Measurements from ENCODE around the gene OR1Q1. TPM values are rescaled to one million over a fixed set of nuclear protein-coding genes. Genes with fewer than 3 reads are reported as not detected.

OR1Q1 gene
- total and polyA plus RNA-seq, 9 of the 15 experiments (the other 6 are each of a cell fraction or from before 2014, with no cell fraction given) = not detected

DNA sequence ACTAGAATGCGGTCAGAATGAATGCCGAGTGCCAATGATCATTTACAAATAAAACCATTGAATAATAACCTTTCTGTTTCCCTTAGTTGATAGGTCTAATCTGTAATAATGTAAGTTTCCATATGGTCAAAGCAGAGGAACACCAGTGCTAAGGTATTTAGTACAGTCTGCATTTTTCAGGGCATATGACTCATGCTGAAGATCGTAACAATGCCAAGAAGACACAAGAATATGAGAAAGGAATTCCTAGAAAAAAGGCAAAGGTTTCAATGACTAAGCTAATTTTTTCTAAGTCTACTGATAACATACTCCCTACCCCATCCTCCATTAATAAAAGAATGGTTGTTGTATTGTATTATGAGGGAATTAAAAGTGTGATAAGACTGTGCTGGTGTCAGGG is 34.2 kb upstream of the OR1Q1 start (continued):
- TF ChIP-seq CBFA2T2 (conservative IDR thresholded peaks at IDR 0.05) (no peak), SIRT6 (IDR thresholded peaks at IDR 0.05; ENCODE audit: low read depth, low read length) (no peak), HNRNPLL (IDR thresholded peaks at IDR 0.05; ENCODE audit: low read depth, low read length, poor library complexity, severe bottlenecking) (no peak), DPF2 (IDR thresholded peaks at IDR 0.05) (peak; percentile 83), ZNF668 (CRISPR knock-in tag; IDR thresholded peaks at IDR 0.05) (no peak), HLTF (IDR thresholded peaks at IDR 0.05) (no peak), ZSCAN32 (CRISPR knock-in tag; IDR thresholded peaks at IDR 0.05) (no peak), RREB1 (CRISPR knock-in tag; IDR thresholded peaks at IDR 0.05) (no peak), PKNOX1 (IDR thresholded peaks at IDR 0.05) (no peak), YBX1 (IDR thresholded peaks at IDR 0.05) (no peak), TGIF2 (CRISPR knock-in tag; IDR thresholded peaks at IDR 0.05) (no peak), BCL6 (CRISPR knock-in tag; IDR thresholded peaks at IDR 0.05) (no peak), NR3C1 (CRISPR knock-in tag; IDR thresholded peaks at IDR 0.05) (no peak)
- TF ChIP-seq, protein P1, sequence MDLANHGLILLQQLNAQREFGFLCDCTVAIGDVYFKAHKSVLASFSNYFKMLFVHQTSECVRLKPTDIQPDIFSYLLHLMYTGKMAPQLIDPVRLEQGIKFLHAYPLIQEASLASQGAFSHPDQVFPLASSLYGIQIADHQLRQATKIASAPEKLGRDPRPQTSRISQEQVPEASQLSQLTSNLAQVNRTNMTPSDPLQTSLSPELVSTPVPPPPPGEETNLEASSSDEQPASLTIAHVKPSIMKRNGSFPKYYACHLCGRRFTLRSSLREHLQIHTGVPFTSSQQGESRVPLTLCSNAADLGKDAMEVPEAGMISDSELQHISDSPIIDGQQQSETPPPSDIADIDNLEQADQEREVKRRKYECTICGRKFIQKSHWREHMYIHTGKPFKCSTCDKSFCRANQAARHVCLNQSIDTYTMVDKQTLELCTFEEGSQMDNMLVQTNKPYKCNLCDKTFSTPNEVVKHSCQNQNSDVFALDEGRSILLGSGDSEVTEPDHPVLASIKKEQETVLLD (IDR thresholded peaks at IDR 0.05) = no peak; the same call in 1 of the 2 replicates
- TF ChIP-seq, protein P2, sequence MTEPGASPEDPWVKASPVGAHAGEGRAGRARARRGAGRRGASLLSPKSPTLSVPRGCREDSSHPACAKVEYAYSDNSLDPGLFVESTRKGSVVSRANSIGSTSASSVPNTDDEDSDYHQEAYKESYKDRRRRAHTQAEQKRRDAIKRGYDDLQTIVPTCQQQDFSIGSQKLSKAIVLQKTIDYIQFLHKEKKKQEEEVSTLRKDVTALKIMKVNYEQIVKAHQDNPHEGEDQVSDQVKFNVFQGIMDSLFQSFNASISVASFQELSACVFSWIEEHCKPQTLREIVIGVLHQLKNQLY (CRISPR knock-in tag; conservative IDR thresholded peaks at IDR 0.05) = no peak
- TF ChIP-seq, protein P3, sequence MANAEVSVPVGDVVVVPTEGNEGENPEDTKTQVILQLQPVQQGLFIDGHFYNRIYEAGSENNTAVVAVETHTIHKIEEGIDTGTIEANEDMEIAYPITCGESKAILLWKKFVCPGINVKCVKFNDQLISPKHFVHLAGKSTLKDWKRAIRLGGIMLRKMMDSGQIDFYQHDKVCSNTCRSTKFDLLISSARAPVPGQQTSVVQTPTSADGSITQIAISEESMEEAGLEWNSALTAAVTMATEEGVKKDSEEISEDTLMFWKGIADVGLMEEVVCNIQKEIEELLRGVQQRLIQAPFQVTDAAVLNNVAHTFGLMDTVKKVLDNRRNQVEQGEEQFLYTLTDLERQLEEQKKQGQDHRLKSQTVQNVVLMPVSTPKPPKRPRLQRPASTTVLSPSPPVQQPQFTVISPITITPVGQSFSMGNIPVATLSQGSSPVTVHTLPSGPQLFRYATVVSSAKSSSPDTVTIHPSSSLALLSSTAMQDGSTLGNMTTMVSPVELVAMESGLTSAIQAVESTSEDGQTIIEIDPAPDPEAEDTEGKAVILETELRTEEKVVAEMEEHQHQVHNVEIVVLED (CRISPR knock-in tag; IDR thresholded peaks at IDR 0.05) = no peak
